DOHH2 (cell line): Measurements from ENCODE around the gene SPRR2D.

Source experiments
- H3F3A ChIP-seq: fragments of 200-600 bp; sonication (generic), shearing (Covaris generic); 2 replicates; pipeline ENCODE4 v1.6.0; 2016; ENCODE audit warnings: antibody characterized with exemption, mild to moderate bottlenecking; ENCODE audit not compliant: control insufficient read depth, insufficient read depth
- H3K27ac ChIP-seq: fragments of 200-600 bp; sonication (generic); 2 replicates; pipeline ENCODE4 v1.5.1; 2014; ENCODE audit warnings: low read depth, mild to moderate bottlenecking, low read length, moderate library complexity
- H3K27me3 ChIP-seq: fragments of 200-600 bp; sonication (generic); 2 replicates; pipeline ENCODE4 v1.6.1; 2014; ENCODE audit warnings: mild to moderate bottlenecking, low read length, mixed read lengths; ENCODE audit not compliant: control insufficient read depth
- H3K36me3 ChIP-seq: fragments of 200-600 bp; sonication (generic); 2 replicates; pipeline ENCODE4 v1.6.1; 2014; ENCODE audit warnings: mild to moderate bottlenecking, low read length, moderate library complexity, mixed read lengths; ENCODE audit not compliant: control insufficient read depth
- H3K4me1 ChIP-seq: fragments of 200-600 bp; sonication (generic); 2 replicates; pipeline ENCODE4 v1.6.1; 2014; ENCODE audit warnings: mild to moderate bottlenecking, low read length, mixed read lengths; ENCODE audit not compliant: control insufficient read depth
- H3K4me2 ChIP-seq: fragments of 200-600 bp; sonication (generic); 2 replicates; pipeline ENCODE4 v1.6.0; 2014; ENCODE audit warnings: mild to moderate bottlenecking, low read length, moderate library complexity
- H3K4me3 ChIP-seq: fragments of 200-600 bp; sonication (generic); 2 replicates; pipeline ENCODE4 v1.5.1; 2014; ENCODE audit warnings: mild to moderate bottlenecking, low read length, mixed read lengths
- H3K79me2 ChIP-seq: fragments of 200-600 bp; sonication (generic); 2 replicates; pipeline ENCODE4 v1.6.1; 2014; ENCODE audit warnings: mild to moderate bottlenecking, low read length, mixed read lengths; ENCODE audit not compliant: control insufficient read depth
- H3K9me2 ChIP-seq: fragments of 200-600 bp; sonication (generic); replicated peaks from 2 replicates; pipeline ENCODE4 v1.6.1; 2014; ENCODE audit warnings: mild to moderate bottlenecking, low read length, mixed read lengths; ENCODE audit not compliant: control insufficient read depth
- H3K9me3 ChIP-seq: fragments of 200-600 bp; sonication (generic); 2 replicates; pipeline ENCODE4 v1.6.1; 2014; ENCODE audit warnings: antibody characterized with exemption, low read length, mixed read lengths; ENCODE audit not compliant: control insufficient read depth, insufficient read depth
- H4K20me1 ChIP-seq: fragments of 200-600 bp; sonication (generic); 2 replicates; pipeline ENCODE4 v1.6.0; 2014; ENCODE audit warnings: low read depth, mild to moderate bottlenecking, antibody characterized with exemption, low read length, moderate library complexity; ENCODE audit not compliant: control insufficient read depth, insufficient read depth
- EZH2phosphoT487 ChIP-seq: fragments of 200-600 bp; sonication (generic); IDR thresholded peaks from 2 replicates; pipeline ENCODE4 v1.6.1; 2017; ENCODE audit warnings: borderline replicate concordance, mild to moderate bottlenecking, antibody characterized with exemption, low read length, moderate library complexity, mixed read lengths
- TF ChIP-seq, protein P1 (sequence below): fragments of 200-600 bp; sonication (generic); IDR thresholded peaks from one replicate; pipeline ENCODE4 v1.5.1; 2014; ENCODE audit warnings: antibody characterized with exemption, mild to moderate bottlenecking, low read depth, low read length; ENCODE audit not compliant: poor library complexity, severe bottlenecking

Gene SPRR2D

DNA sequence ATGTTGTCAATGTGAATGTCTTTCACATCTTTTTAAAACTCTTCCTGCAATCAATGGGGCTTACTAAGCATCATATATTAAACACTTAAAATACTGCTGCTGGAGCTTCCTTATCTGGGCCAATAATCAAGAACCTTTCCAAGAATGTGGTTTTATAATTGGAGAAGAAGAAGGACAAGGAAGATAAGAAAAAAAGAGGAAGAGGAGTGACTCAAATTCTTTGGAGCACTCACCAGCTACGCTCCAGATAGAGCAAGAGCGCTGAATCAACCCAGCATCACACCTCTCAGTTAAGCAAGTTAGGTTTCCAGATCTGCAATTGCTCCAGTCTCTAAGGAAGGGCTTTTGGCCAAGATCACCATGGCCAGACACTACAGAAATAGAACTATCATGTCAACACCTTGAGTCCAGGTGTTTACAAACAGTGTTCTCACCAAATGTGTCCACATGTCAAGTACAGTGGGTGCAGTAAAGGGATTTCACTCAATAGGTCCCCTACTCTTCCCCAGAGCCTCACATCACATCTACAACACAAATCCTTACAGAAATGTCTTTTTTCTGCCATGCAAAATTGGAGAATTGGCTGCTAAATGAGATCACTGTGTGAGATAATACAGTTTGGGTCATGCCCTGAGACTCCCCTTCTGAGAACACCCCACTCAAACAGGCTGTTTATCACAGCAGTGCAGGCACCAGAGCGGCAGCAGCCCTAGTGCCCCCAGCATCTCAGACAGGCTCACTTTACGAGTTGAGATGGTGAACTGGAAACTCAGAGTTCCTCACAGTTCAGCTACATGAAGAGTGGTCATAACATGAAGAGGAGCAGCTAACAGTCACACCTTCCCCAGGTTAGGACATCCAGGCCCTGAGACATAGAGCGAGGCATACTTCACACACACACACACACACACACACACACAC, 32.1 kb upstream of the SPRR2D start:
- Histone ChIP-seq H3K27ac (no peak overlapping the region), H4K20me1 (no peaks in the 10 kb centered on the region), H3K4me3 (no peak overlapping the region), H3K36me3 (no peaks in the 10 kb centered on the region), H3K9me3 (no peaks in the 10 kb centered on the region), H3K9me2 (no peaks in the 10 kb centered on the region), H3K27me3 (no peaks in the 10 kb centered on the region), H3K4me1 (no peaks in the 10 kb centered on the region), H3F3A (no peaks in the 10 kb centered on the region), H3K79me2 (no peaks in the 10 kb centered on the region), H3K4me2 (no peak overlapping the region)
- TF ChIP-seq, protein P1, sequence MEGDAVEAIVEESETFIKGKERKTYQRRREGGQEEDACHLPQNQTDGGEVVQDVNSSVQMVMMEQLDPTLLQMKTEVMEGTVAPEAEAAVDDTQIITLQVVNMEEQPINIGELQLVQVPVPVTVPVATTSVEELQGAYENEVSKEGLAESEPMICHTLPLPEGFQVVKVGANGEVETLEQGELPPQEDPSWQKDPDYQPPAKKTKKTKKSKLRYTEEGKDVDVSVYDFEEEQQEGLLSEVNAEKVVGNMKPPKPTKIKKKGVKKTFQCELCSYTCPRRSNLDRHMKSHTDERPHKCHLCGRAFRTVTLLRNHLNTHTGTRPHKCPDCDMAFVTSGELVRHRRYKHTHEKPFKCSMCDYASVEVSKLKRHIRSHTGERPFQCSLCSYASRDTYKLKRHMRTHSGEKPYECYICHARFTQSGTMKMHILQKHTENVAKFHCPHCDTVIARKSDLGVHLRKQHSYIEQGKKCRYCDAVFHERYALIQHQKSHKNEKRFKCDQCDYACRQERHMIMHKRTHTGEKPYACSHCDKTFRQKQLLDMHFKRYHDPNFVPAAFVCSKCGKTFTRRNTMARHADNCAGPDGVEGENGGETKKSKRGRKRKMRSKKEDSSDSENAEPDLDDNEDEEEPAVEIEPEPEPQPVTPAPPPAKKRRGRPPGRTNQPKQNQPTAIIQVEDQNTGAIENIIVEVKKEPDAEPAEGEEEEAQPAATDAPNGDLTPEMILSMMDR = no peak
- TF ChIP-seq EZH2phosphoT487 = no peak

GRCh38 chr1:153071511-153071910, 30.6 kb upstream of the SPRR2D start, which contains the start of gene SPRR2B:
SPRR2B (minus strand) TSS chr1:153071611; CDS start chr1:153070839, 772 bp downstream.
- Histone ChIP-seq H3K36me3 (no peaks in the 10 kb centered on the region), H3K27ac (no peak within 1 kb of the TSS), H3K79me2 (no peaks in the 10 kb centered on the region), H3K4me2 (no peak within 1 kb of the TSS), H3K9me2 (no peaks in the 10 kb centered on the region), H3K27me3 (no peaks in the 10 kb centered on the region; the same call in 1 of the 2 replicates), H3K4me1 (no peaks in the 10 kb centered on the region), H3K4me3 (no peak within 1 kb of the TSS), H3F3A (no peaks in the 10 kb centered on the region), H3K9me3 (no peaks in the 10 kb centered on the region), H4K20me1 (no peaks in the 10 kb centered on the region)
- TF ChIP-seq, protein P1 = no peak
- no peak for TF ChIP-seq EZH2phosphoT487

DNA sequence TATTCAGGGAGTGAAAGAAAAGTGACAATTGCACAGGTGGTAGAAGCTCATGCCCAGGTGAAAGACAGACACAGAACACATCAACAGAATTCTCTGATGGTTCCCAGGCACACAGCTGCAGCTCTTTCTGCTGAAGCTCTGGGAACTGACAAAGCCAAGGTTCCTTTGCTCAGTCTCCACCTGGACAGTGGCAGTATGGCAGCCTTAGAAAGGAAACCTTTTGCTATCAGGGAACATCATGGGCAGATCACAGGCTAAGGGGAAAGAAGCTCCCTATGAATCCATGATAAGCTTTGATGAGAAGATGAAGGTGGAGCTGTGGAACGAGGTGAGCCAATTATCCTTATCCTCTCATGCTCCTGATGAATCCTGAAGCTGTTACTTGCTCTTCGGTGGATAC, 29.3 kb upstream of the SPRR2D start:
- no peaks in the 10 kb centered on the region for H3K9me2 ChIP-seq
- TF ChIP-seq, protein P1 = no peak
- no peak for TF ChIP-seq EZH2phosphoT487
- no peaks in the 10 kb centered on the region for H3K36me3 ChIP-seq

More for the DNA sequence above, 29.3 kb upstream of the SPRR2D start:
- H3K27me3 ChIP-seq = no peaks in the 10 kb centered on the region; the same call in none of the 2 replicates
- H3K4me3 ChIP-seq = no peak overlapping the region
- no peak overlapping the region for H3K4me2 ChIP-seq
- no peaks in the 10 kb centered on the region for H3K79me2 ChIP-seq
- H3F3A ChIP-seq = no peaks in the 10 kb centered on the region
- H3K9me3 ChIP-seq = no peaks in the 10 kb centered on the region
- no peaks in the 10 kb centered on the region for H3K4me1 ChIP-seq
- no peak overlapping the region for H3K27ac ChIP-seq
- no peaks in the 10 kb centered on the region for H4K20me1 ChIP-seq
